LNCAP (cell line): ENCODE data around the gene TMEM145.

Source experiments
- TF ChIP-seq, protein P1 (sequence below): fragments of 450-650 bp; IDR thresholded peaks from 2 replicates; pipeline ENCODE4 v1.5.1; 2017; ENCODE audit warnings: mild to moderate bottlenecking

Gene TMEM145

DNA sequence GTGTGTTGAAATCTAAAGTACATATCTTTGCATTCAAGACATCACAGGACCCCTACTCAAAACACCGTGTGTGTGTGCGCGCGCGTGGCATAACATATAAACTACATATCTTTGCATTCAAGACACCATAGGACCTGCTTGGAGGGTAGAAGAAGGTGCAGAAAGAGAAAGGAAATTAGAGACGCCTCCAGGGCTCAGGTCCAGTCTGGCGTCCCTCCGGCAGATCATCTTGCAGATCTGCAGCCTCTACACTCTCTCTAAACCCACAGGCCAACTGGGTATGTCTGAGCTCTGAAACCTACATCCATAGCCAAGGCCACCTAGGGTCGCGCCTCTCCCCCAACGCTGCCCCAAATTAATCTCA lies 10.0 kb upstream of the TMEM145 start:
- TF ChIP-seq, protein P1, sequence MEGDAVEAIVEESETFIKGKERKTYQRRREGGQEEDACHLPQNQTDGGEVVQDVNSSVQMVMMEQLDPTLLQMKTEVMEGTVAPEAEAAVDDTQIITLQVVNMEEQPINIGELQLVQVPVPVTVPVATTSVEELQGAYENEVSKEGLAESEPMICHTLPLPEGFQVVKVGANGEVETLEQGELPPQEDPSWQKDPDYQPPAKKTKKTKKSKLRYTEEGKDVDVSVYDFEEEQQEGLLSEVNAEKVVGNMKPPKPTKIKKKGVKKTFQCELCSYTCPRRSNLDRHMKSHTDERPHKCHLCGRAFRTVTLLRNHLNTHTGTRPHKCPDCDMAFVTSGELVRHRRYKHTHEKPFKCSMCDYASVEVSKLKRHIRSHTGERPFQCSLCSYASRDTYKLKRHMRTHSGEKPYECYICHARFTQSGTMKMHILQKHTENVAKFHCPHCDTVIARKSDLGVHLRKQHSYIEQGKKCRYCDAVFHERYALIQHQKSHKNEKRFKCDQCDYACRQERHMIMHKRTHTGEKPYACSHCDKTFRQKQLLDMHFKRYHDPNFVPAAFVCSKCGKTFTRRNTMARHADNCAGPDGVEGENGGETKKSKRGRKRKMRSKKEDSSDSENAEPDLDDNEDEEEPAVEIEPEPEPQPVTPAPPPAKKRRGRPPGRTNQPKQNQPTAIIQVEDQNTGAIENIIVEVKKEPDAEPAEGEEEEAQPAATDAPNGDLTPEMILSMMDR, result no peak

- TF ChIP-seq, protein P1, result no peak
Measured at GRCh38 chr19:42303876-42304275, 9.2 kb upstream of the TMEM145 start.

DNA sequence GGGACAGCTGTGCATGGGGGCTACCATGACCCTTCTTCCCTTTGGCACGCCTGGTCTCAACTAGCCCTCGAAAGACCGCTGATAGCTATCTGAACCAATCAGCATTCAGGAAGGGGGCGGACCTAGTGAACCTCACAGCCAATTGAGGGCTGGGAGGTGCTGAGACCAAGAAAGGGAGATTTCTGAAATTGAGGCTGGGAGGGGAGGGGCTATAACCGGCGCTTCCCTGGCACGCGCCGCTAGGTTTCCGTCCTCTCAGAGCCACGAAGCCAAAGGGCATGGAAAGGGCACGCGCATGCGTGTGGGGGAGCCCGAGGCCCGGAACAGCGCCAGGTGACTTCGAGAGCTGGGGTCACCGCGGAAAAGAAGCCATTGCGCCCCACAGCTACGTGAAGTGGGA lies 6.5 kb upstream of the TMEM145 start:
- TF ChIP-seq, protein P1, result no peak

- TF ChIP-seq, protein P1, result no peak
Measured at GRCh38 chr19:42309686-42310085, 3.4 kb upstream of the TMEM145 start.

DNA sequence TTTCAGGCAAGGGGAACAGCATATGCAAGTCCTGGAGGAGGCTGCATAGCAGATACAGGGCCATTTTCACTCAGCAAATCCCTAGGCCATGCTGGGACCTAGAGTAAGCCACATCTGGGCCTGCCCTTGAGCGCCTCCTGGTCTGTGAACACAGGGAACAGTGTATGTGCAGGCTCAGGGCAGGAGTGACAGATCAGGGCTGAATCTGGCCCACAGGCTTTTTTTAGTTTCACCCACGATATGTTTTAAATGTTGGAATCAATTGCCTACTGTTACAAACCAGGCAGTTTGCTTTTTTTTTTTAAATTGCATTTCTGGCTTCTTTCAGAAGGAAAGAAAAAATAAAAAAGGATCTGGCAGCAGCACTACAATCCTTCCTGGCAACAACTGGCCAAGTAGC lies 1.5 kb upstream of the TMEM145 start:
- TF ChIP-seq, protein P1, result no peak

- TF ChIP-seq, protein P1, result no peak
Measured at GRCh38 chr19:42312370-42312769, 739 bp upstream of the TMEM145 start.

DNA sequence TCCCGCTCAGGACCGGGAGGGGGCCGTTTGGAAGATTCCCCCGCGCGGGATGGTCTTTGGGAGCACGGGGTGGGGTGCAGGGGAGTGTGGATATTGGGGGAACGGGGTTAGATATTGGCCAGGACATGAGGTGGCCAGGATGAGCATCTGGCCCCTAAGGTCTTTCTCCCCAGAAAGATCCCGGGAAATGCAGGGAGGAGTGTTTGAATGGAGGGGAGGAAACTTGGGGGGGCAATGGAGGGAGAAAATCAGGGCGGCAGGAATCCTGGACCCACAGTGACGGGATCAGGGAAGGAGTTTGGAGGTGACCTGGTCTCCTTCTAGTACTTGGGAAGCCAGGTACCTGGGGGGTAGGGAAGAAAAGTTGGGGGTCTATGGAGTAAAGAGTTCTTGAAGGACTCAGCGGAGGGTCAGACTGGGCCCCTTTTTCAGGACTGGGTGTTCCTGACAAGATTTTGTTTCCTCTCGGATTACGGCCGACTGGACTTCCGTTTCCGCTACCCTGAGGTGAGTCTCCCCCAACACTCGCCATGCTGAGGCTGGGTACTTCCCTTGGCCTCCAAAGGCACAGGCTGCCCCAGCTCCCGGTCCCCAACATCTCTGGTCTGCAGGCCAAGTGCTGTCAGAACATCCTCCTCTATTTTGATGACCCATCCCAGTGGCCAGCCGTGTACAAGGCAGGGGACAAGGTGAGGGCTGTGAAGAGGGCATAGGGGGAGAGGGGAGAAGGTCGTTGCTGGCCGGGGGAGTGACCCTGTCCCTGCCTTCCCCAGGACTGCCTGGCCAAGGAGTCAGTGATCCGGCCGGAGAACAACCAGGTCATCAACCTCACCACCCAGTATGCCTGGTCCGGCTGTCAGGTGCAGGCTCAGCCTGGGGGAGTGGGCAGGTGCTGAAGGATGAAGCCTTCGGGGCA lies 989 bp downstream of the TMEM145 start:
- TF ChIP-seq, protein P1, result no peak
